A204.1 (cell line): Measurements from ENCODE around the gene PSD.

ENCODE experiments used
- FAIRE-seq: peaks from 2 replicates; lab custom pipeline; 2012; peaks lifted over from hg19 to GRCh38; lab: Jason Lieb, UNC

The PSD gene

GRCh38 chr10:102403115-102403514 lies 15.5 kb downstream of the PSD start:
- FAIRE-seq = no peak

GRCh38 chr10:102402512-102402896 lies 16.1 kb downstream of the PSD start:
- FAIRE-seq = no peak

DNA sequence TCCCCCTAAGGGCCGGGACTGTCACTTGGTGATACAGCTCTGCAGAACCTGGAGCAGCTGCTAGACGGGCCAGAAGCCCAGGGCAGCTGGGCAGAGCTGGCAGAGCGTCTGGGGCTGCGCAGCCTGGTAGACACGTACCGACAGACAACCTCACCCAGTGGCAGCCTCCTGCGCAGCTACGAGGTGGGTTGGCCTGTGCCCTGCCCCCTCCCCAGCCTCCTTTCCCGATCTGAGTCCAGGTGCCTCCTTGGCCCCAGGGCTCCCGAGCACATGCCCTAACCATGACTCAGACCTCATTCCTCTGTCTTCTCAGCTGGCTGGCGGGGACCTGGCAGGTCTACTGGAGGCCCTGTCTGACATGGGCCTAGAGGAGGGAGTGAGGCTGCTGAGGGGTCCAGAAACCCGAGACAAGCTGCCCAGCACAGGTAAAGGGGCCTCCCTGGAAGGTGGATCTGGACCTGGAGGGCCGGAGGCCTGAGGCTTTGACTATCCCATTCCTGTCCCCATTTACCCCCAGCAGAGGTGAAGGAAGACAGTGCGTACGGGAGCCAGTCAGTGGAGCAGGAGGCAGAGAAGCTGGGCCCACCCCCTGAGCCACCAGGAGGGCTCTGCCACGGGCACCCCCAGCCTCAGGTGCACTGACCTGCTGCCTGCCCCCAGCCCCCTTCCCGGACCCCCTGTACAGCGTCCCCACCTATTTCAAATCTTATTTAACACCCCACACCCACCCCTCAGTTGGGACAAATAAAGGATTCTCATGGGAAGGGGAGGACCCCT lies 16.7 kb downstream of the PSD start:
- FAIRE-seq = no peak

GRCh38 chr10:102401342-102401654 lies 17.3 kb downstream of the PSD start:
- no peak for FAIRE-seq

- no peak for FAIRE-seq
Measured at GRCh38 chr10:102400598-102401341, 17.8 kb downstream of the PSD start.

GRCh38 chr10:102400076-102400475 lies 18.5 kb downstream of the PSD start:
- no peak for FAIRE-seq

GRCh38 chr10:102399217-102400021 lies 19.2 kb downstream of the PSD start:
- FAIRE-seq = no peak

- no peak for FAIRE-seq
Measured at GRCh38 chr10:102398172-102399020, 20.2 kb downstream of the PSD start.

GRCh38 chr10:102397222-102398171 lies 21.1 kb downstream of the PSD start:
- FAIRE-seq = no peak

DNA sequence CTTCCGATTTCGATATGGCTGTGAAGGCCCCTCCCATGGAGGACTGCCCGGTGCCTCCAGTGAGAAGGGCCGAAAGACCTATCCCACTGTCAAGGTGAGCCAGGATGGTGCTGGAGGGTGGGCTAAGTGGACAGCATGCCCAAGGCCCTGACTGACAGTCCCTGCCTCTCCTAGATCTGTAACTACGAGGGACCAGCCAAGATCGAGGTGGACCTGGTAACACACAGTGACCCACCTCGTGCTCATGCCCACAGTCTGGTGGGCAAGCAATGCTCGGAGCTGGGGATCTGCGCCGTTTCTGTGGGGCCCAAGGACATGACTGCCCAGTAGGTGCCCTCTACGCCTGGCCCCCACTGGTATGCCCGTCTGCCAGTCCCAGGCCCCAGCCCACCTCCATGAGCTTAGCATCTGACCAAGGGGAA lies 21.8 kb downstream of the PSD start:
- FAIRE-seq = no peak

DNA sequence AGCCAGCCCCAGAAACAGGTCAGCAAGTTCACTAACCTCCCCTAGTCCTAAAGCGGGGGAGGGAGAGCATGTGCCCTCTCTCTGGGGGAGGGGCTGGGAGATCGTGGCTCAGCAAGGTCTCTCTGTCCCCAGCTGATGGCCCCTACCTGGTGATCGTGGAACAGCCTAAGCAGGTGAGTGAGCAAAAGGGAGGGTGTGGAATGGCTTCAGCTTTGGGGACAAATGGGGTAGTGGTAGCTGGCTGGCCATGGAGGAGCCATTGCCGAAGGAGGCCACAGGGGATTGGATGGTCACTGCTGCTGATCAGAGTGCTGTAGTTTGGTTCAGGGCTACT lies 22.3 kb downstream of the PSD start:
- FAIRE-seq = no peak

DNA sequence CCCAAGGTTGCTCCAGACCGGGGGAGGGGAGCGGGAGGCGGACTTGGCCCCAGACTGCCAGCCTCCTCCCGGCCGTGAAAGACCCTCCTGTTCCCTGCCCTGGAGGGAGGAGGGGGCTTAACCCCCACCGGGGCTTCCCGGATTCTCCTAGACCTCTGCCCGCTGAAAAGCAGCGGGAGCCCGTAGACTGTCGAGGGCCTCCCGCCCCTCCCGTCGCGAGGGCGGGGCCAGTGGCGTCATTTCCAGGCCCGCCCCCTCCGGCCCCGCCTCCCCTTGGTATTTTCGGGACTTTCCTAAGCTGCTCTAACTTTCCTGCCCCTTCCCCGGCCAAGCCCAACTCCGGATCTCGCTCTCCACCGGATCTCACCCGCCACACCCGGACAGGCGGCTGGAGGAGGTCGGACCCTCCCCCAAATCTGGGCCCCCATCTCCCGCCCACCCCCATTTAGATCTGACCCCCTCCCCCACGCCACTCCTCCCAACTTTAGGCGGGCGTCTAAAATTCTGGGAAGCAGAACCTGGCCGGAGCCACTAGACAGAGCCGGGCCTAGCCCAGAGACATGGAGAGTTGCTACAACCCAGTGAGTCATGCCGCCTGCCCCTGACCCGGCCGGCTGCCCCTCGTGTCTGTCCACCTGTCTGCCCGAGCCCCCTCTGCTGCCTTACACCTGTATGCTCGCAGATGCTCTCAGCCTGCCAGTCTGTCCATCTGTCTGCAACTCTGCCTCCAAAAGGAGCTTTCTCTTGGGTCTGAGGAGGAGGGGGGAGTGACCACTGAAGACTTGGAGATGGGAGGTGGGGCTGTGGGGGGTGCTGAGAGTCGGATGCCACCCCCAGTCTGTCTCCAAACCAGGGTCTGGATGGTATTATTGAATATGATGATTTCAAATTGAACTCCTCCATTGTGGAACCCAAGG lies 22.9 kb downstream of the PSD start, which contains the start of gene NFKB2:
Gene NFKB2 (plus strand): TSS at position 306 of the 917 bp plus-strand sequence. CDS start 255 bp downstream, at position 561.
- no peak for FAIRE-seq

GRCh38 chr10:102394801-102395399 lies 23.7 kb downstream of the PSD start:
- no peak for FAIRE-seq

- FAIRE-seq = no peak
Measured at GRCh38 chr10:102394079-102394800, 24.3 kb downstream of the PSD start.

GRCh38 chr10:102393411-102394078 lies 25.0 kb downstream of the PSD start:
- no peak for FAIRE-seq

DNA sequence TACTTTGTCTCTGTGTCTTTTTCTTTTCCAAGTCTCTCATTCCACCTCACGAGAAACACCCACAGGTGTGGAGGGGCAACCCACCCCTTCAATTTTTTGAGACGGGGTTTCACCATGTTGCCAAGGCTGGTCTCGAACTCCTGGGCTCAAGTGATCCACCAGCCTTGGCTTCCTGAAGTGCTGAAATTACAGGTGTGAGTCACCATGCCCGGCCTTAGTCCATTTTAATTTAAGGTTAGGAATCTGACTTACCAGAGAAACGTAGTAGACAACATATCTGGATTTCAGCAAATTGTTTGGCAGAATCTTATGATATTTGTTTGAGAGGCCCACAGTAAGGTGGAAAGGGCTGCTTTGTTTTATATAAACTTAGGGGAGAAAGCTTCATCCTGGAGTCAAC lies 26.3 kb downstream of the PSD start:
- no peak for FAIRE-seq

- FAIRE-seq = no peak
Measured at GRCh38 chr10:102389894-102390293, 28.7 kb downstream of the PSD start.
